ENCODE data around the gene PKN2.
"Not testable (repeated sequence)": the region's sequence is repeated elsewhere in the genome, so short reads cannot be mapped to it uniquely, and the experiment has no call there.

Gene PKN2

GRCh38 chr1:88708011-88708410 lies 23.9 kb downstream of the PKN2 start:
- Histone ChIP-seq H3K27me3 (ENCODE audit: insufficient read depth, poor library complexity, severe bottlenecking) (no peaks in the 10 kb centered on the region), H3K4me3 (ENCODE audit: severe bottlenecking) (no peak overlapping the region), H3K9me3 (ENCODE audit: severe bottlenecking) (no peaks in the 10 kb centered on the region), H3K27ac (ENCODE audit: poor library complexity, severe bottlenecking) (no peak overlapping the region), H3K36me3 (ENCODE audit: low read depth) (peaks cover 5% of the 10 kb centered on the region), H3K4me1 (ENCODE audit: insufficient read depth, poor library complexity, severe bottlenecking) (no peaks in the 10 kb centered on the region)
- no peak for TF ChIP-seq CTCF (IDR thresholded peaks at IDR 0.05; ENCODE audit: poor library complexity, severe bottlenecking)
- DNase-seq (ENCODE audit: low spot score) (no peak), ATAC-seq (ENCODE audit: low read depth) (no peak)

- not testable (repeated sequence) for DNase-seq (ENCODE audit: low spot score); H3K4me3 ChIP-seq (ENCODE audit: severe bottlenecking); H3K27me3 ChIP-seq (ENCODE audit: insufficient read depth, poor library complexity, severe bottlenecking); ATAC-seq (ENCODE audit: low read depth); H3K4me1 ChIP-seq (ENCODE audit: insufficient read depth, poor library complexity, severe bottlenecking); H3K9me3 ChIP-seq (ENCODE audit: severe bottlenecking); H3K36me3 ChIP-seq (ENCODE audit: low read depth); H3K27ac ChIP-seq (ENCODE audit: poor library complexity, severe bottlenecking)
These were observed 28.8 kb downstream of the PKN2 start for GRCh38 chr1:88712907-88713306.

- ATAC-seq (ENCODE audit: low read depth); H3K27ac ChIP-seq (ENCODE audit: poor library complexity, severe bottlenecking); H3K4me3 ChIP-seq (ENCODE audit: severe bottlenecking); DNase-seq (ENCODE audit: low spot score); H3K36me3 ChIP-seq (ENCODE audit: low read depth); H3K27me3 ChIP-seq (ENCODE audit: insufficient read depth, poor library complexity, severe bottlenecking); H3K4me1 ChIP-seq (ENCODE audit: insufficient read depth, poor library complexity, severe bottlenecking); H3K9me3 ChIP-seq (ENCODE audit: severe bottlenecking): not testable (repeated sequence)
These were observed 32.5 kb downstream of the PKN2 start for GRCh38 chr1:88716571-88716970.

- Histone ChIP-seq H3K4me1 (ENCODE audit: insufficient read depth, poor library complexity, severe bottlenecking) (no peaks in the 10 kb centered on the region), H3K4me3 (ENCODE audit: severe bottlenecking) (no peak overlapping the region), H3K9me3 (ENCODE audit: severe bottlenecking) (no peaks in the 10 kb centered on the region), H3K36me3 (ENCODE audit: low read depth) (no peaks in the 10 kb centered on the region; the same call in 1 of the 2 replicates), H3K27me3 (ENCODE audit: insufficient read depth, poor library complexity, severe bottlenecking) (no peaks in the 10 kb centered on the region), H3K27ac (ENCODE audit: poor library complexity, severe bottlenecking) (no peak overlapping the region)
- DNase-seq (ENCODE audit: low spot score) (no peak), ATAC-seq (ENCODE audit: low read depth) (no peak)
- no peak for TF ChIP-seq CTCF (IDR thresholded peaks at IDR 0.05; ENCODE audit: poor library complexity, severe bottlenecking)
These were observed 38.4 kb downstream of the PKN2 start for GRCh38 chr1:88722492-88722891.

GRCh38 chr1:88726697-88727096 lies 42.6 kb downstream of the PKN2 start:
- no peak for TF ChIP-seq CTCF (IDR thresholded peaks at IDR 0.05; ENCODE audit: poor library complexity, severe bottlenecking)
- H3K27me3 ChIP-seq (ENCODE audit: insufficient read depth, poor library complexity, severe bottlenecking): no peaks in the 10 kb centered on the region
- 0 out of 2 replicates have a peak, but pooled peaks cover 11% of the 10 kb centered on the region for H3K36me3 ChIP-seq (ENCODE audit: low read depth)
- DNase-seq (ENCODE audit: low spot score) (no peak), ATAC-seq (ENCODE audit: low read depth) (no peak)
- H3K9me3 ChIP-seq (ENCODE audit: severe bottlenecking): no peaks in the 10 kb centered on the region
- no peak overlapping the region for H3K4me3 ChIP-seq (ENCODE audit: severe bottlenecking)
- H3K4me1 ChIP-seq (ENCODE audit: insufficient read depth, poor library complexity, severe bottlenecking): peaks cover 6% of the 10 kb centered on the region
- H3K27ac ChIP-seq (ENCODE audit: poor library complexity, severe bottlenecking): no peak overlapping the region

- H3K4me3 ChIP-seq (ENCODE audit: severe bottlenecking): no peak overlapping the region
- DNase-seq (ENCODE audit: low spot score) (no peak), ATAC-seq (ENCODE audit: low read depth) (no peak)
- no peaks in the 10 kb centered on the region for H3K27me3 ChIP-seq (ENCODE audit: insufficient read depth, poor library complexity, severe bottlenecking)
- no peak overlapping the region for H3K27ac ChIP-seq (ENCODE audit: poor library complexity, severe bottlenecking)
- TF ChIP-seq CTCF (IDR thresholded peaks at IDR 0.05; ENCODE audit: poor library complexity, severe bottlenecking): no peak
- peaks cover 11% of the 10 kb centered on the region for H3K4me1 ChIP-seq (ENCODE audit: insufficient read depth, poor library complexity, severe bottlenecking)
- no peaks in the 10 kb centered on the region for H3K9me3 ChIP-seq (ENCODE audit: severe bottlenecking)
- peaks cover 11% of the 10 kb centered on the region; the same call in 1 of the 2 replicates for H3K36me3 ChIP-seq (ENCODE audit: low read depth)
These were observed 43.1 kb downstream of the PKN2 start for GRCh38 chr1:88727205-88727604.
